Fibroblast of skin of left biceps (primary cell): ENCODE measurements around the gene DCXR.

Experiments
- DNase-seq, 2 experiments: peaks; one replicate each; pipeline ENCODE4 v3.0.0-alpha.2; 2013; ENCODE audit warnings: low read depth in 2 of 2

Gene DCXR

DNA sequence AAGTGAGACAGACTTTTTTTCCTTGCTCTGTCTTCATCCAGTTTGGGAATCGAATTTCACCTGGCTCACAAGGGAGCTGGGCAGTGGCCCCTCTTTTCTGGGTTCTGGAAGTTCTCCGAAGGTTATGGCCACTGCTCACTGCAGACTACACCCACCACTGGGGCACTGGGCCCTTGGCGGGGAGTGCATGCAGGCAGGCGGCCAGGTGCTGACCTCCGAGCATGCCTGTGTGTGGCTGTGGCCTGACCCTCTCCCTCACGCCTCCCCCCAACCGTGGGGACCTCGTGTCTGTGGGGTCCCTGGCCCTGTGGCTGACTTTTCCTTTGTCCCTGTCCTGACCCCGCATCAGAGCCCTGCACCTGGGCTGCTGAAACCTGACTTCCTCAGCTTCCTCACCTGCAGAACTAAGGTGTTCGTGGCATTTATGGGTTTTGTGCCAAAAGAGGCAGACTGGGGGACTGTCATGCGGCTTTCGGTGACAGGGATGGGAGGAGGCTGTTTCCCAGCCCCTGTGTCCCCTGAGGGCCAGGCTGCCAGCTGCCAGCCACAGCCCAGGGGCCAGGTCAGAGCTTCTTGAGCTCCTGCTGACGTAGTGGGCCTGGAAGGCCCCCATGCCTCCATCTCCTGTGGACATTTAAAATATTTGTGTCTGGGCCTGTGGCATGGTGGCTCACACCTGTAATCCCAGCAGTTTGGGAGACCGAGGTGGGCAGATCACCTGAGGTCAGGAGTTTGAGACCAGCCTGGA, 38.6 kb downstream of the DCXR start:
- DNase-seq = no peak

DNA sequence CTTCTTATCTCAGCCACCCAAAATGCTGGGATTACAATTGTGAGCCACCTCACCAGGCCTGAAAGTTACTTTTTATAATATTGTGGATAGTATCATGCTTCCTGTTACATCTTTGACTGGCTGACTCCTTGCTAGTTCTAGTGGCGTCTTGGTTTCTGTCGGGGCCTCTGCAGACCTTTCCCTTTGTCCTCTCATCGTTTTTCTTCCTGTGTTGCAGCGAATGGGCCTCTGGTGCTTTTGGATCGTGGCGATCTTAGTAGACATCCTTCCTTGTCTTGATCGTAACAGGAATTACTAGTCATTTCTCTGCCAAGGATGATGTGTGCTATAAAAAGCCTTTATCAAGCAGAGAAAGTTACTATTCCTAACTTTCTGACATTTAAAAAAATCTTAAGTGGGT, 39.3 kb downstream of the DCXR start:
- no peak for DNase-seq

DNA sequence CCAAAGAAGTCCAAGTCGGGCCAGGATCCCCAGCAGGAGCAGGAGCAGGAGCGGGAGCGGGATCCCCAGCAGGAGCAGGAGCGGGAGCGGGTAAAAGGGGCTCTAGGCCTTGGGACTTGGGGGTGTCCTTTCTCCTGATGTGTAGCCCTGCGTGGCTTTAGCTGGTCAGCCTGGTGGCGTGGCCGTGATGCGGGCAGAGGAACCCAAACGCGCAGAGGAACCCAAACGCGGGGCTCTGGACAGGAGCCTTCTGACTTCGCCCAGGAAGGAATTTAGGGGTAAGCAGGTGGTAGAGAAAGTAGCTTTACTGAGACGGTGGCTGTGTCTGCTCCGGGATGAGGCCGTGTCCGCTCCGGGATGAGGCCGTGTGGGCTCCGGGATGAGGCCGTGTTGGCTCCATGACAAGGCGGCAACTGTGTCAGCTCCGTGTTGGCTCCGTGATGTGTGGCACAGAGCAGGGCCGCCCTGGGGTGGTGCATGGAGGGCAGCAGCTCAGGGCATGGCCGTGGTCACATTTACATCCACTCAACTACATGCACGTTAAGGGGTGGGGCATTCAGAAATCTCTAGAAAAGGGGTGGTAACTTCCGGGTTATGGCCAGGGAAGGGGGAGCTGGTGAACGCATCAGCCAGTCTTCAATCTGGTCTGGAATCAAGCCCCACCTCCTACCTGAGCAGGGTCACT, 40.6 kb downstream of the DCXR start:
- DNase-seq = no peak

DNA sequence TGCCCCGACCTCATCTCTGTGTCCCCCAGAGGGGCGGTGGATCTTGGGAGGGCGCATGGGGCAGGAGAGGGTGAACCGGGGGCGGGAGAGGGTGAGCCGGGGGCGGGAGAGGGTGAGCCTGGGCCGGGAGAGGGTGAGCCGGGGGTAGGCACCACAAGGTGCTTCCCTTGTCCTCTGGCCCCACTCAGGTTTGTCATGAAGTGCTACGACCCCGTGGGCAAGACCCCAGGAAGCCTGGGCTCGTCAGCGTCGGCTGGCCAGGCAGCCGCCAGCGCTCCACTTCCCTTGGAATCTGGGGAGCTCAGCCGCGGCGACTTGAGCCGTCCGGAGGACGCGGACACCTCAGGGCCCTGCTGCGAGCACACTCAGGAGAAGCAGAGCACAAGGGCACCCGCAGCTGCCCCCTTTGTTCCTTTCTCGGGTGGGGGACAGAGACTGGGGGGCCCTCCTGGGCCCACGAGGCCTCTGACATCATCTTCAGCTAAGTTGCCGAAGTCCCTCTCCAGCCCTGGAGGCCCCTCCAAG, 41.2 kb downstream of the DCXR start:
- no peak for DNase-seq

DNA sequence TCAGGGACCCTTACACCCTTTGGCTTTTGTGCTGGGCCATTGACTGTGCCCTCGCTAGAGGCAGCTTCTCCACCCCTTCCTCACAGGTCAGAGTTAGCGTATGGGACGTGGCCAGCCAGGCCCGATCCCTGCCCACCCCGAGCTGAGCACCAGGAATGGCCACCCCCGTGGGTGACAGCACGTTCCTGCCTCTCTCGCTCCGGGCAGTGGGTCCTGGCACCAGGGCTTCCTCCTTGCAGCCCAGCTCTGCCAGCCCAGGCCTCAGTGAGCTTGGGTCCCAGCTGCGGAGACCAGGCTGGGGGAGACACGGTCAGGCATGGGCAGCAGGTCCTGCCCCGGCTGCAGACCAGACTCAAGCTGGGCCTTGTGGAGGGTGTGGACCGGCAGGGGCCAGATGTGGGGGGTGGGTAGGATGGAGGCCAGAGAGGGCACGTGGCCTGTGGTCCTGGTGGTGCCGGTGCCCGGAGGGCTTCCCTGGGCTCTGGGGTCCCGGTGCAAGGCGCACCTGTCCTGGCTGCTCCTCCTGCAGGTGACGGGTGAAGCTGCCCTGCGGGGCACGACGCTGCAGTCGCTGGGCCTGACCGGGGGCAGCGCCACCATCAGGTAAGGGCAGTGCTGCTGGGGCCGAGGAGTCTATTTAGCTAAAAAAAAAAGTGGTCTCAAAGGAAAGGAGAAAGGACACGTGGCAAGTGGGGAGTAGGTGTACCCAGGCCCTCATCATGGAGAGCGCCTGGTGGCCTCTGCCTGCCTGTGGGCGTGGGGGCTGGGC, 41.9 kb downstream of the DCXR start:
- no peak for DNase-seq

DNA sequence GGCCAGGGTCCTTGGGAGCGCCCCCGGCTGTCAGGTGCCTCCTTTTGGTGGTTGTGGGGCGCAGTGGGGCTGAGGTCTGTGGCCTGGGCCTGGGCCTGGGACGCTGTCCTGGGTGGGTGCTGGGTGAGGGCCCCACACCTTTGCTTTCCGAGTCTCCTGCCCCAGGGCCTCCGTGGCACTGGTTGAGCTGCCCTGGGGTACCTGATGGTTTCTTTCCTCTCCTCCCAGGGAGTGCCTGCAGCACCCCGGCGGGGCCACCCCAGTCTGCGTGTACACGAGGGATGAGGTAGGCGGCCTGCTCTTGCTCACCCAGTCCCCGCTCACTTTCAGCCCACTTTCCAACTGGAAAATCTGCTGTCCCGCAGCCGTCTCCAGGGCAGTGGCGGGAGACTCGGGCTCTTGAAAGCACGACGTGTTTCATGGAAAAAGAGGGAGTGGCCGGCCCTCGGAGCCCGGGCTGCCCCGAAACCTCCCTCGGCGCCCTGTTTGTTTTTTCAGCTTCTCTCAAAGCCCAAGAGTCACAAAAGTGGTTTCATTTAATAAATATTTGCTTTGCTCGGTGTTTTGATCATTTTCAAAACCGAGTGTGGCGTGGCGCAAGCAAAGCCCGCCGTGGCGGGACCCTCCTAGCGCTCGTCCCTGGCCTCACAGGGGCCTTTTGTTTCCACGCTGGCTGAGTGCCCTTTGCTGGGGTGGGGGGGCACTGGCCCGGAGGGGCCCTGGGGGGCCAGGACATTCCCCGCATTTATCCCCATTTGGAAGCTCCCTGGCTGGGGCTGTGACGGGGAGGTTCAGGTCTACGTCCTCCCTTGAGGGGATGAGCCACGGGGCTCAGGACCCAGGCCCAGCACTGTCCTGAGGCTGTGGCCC, 42.7 kb downstream of the DCXR start:
- DNase-seq = no peak

DNA sequence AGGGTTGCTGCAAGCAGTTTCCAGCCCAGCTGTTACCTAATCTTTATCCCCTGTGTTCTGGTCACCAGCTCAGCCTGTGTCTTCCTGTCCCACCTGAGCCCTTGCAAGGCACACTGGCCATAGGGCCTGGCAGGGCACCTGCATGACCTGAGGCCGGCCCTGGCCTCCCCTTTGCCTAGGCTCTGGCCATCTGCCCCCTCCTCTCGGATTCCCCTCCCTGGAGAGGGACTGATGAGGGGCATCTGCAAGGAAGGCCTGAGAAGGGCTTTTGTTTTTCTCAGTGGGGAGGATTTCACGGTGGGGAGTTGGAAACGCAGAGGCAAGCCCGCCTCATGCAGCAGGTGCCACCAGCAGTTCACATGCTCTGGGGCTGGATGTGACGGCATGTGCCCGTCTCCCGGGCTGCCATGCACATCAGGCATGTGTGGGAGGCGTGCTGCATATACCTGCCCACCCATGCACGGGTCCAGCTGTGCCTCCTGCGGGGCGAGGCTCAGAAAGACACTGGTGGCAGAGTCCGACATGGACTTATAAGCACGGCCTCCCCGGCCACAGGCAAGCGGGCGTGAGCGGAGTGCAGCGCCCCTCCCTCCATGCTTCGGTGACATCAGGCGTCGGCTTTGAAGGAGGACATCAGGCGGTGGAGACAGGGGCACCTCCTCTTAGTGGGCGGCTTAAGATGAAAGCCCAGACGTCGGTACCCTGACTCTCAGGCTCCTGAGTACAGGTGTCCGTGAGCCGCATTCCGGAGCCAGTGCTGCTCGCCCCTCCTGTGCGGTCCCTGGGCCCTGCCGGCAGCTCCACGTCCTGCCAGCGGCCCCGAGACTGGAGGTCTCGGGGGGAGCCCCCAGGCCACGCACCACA, 43.5 kb downstream of the DCXR start:
- DNase-seq = no peak

DNA sequence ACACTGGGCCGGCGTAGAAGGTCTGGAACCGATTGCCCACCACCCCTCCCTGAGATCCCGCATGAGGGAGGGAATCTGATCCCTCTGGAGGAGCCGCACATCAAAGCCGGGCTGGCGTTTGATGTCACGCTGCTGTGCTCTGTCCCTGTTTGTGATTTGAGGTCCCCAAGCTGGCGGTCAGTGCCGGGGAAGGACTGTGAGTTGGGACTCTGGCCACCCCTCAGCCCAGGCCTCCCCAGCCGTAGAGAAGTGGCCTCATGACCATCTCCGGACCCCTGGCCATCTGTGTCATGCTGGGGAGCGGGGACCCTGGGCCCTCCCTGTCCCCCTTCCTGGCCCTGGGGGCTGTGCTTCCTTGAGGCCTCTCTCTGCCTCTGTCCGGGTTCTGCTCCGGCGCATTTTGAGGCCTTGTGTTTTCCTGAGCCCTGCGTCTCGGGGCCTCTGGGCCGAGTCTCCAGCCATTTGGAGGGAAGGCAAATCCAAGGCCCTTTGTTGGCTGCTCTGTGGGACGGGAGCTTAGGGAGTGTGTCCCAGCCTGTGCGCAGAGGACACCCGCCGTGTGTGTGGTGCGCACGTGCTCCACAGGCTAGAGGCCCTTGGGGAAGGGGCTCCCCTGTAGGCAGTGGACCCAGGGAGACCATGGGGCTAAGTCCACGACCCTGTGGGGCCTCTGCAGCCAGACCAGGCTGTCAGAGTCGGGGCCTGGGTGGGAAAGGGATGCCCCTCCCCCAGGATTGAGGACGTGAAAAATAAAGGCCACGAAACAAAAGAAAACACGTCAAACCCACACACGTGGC, 45.0 kb downstream of the DCXR start:
- DNase-seq = no peak

DNA sequence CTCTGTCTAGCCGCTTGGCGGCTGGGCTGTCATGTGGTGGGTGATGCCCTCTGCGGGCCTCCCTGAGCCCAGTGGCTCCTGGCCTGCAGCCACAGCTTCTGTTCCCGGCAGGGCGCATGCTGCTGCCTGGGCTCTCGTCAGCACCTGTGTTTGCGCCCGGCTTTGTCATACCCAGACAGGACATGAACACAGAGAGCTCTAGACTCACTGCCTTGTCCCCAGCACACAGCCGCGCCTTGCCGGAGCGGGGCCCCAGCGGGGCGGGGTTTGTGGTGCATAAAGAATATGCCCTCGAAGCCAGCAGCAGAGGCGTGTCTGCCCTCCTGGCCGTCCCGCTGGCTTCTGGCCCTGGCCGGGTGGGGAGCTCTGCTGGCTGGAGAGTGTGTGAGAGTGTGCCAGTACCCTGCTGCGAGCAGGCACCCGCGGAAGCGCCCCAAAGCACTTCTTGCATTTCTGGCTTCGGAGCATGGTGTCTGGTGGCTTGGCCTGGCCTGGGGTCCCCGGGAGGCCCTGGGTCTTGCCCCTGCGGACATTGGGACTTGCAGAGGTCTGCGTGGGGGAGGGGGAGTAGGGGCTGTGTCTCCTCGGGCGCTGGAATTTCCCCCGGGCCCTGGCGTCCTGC, 45.7 kb downstream of the DCXR start:
- DNase-seq = no peak

DNA sequence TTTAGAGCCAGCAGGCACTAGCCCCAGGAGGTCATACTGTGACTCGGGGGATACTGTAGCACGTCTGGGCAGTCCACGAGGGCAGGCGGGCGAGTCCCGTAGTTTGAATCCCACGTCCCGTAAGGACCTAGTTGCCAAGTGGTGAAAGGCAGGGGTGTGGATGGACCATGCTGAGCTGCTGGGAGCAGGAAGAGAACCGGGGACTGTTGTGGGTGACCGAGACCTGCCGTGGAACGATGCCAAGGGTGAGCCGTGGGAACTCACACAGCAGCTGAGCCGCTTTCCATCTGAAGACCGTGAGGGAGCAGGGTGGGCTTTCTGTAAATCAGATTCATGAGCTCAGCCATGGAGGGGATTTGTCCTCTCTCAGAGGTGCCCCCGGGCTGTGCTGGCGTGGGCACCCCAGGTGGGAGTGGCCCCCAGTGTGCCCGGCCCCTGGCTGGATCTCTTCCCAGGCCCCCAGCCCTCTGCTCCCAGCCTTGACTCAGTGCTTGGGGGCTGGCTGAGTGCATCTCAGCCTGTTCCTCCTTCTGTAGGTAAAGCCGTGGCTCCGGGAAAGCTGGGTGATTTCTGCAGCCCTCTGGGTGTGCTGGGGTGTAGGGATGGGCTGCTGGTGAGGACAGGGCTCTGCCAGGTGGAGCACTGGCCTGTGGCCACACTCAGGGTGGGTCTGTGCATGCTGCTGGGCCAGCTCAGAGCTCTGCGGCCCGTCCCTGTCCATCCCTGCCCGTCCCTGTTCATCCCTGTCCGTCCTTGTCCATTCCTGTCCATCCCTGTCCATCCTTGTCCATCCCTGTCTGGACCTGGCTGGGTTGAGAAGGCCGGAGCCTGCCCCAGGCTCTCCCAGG, 46.4 kb downstream of the DCXR start:
- no peak for DNase-seq

DNA sequence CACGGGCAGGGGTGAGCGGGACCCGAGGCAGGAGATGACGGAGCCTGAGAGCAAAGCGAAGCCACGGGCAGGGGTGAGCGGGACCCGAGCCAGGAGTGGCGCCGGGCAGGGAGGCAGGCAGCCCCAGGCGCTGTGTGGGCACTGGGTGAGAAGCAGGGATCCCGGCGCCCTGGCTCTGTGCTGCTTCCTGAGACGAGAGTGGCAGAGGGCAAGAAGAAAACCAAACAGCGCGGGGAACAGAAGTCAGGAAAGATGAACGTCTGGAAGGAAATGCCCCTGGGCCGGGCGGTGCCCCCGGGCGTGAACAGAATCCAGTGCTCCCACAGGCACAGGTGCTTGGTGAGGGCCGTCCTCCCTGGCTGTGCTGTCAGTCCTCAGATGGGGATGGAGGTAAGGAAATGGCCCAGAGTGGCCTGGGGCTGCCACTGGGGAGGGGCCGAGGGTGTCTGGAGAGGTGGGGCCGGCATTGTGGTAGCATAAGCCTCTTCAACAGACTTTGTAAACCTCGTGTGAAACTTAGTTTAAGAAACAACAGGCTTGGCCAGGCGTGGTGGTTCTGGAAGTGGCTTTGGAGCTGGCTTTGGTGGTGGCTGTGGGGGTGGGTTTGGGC, 50.2 kb downstream of the DCXR start:
- DNase-seq = no peak

DNA sequence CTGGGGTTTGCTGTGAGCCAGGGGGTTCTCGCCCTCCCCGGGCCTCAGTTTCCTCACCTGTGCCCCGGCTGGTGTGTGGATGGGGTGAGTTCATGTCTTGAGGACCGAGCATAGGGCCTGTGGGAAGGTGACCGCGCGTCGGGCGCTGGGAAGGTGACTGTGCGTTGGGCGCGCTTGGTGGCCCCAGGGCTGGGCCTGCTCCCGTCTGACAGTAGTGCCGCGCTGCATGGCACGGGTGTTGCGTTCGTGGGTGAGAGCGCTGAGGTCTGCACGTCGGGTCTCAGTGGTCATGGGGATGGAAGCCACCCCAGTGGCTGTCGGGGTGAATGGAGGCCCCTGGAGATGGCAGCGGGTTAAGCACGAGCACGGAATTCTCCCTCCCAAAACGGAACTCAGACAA, 50.9 kb downstream of the DCXR start:
- DNase-seq = no peak
